AG08396 (cell line): Measurements from ENCODE around the gene EMX1.
A peak's percentile ranks its signal among the peaks of the same experiment; 100 is the strongest.

Experiments
- DNase-seq: peaks from one replicate; pipeline ENCODE4 v3.0.0; 2012; ENCODE audit warnings: low spot score, mixed read lengths

EMX1 gene

GRCh38 chr2:72925328-72925943, 8.1 kb downstream of the EMX1 start:
- DNase-seq, result no peak

GRCh38 chr2:72926368-72926767, 9.0 kb downstream of the EMX1 start:
- DNase-seq, result no peak

GRCh38 chr2:72926811-72927465, 9.6 kb downstream of the EMX1 start:
- DNase-seq, result no peak

GRCh38 chr2:72927619-72928550, 10.6 kb downstream of the EMX1 start:
- no peak for DNase-seq

- DNase-seq, result no peak
Observed at GRCh38 chr2:72929010-72929409, 11.7 kb downstream of the EMX1 start.

- DNase-seq, result peak; percentile 71
Observed at GRCh38 chr2:72931280-72931910, 14.1 kb downstream of the EMX1 start.

GRCh38 chr2:72932045-72932740, 14.9 kb downstream of the EMX1 start:
- DNase-seq, result peak; percentile 51

- no peak for DNase-seq
Observed at GRCh38 chr2:72932805-72933204, 15.5 kb downstream of the EMX1 start.

GRCh38 chr2:72933207-72933606, 15.9 kb downstream of the EMX1 start:
- no peak for DNase-seq

- DNase-seq, result no peak
Observed at GRCh38 chr2:72933646-72934151, 16.4 kb downstream of the EMX1 start.

GRCh38 chr2:72934683-72935610, 17.6 kb downstream of the EMX1 start:
- DNase-seq, result peak; percentile 32

GRCh38 chr2:72935611-72935957, 18.3 kb downstream of the EMX1 start:
- no peak for DNase-seq

- DNase-seq, result no peak
Observed at GRCh38 chr2:72936660-72937355, 19.5 kb downstream of the EMX1 start.

- DNase-seq, result no peak
Observed at GRCh38 chr2:72937356-72937669, 20.0 kb downstream of the EMX1 start.

GRCh38 chr2:72938455-72938854, 21.1 kb downstream of the EMX1 start:
- no peak for DNase-seq

- no peak for DNase-seq
Observed at GRCh38 chr2:72940361-72940760, 23.0 kb downstream of the EMX1 start.

- DNase-seq, result peak; percentile 61
Observed at GRCh38 chr2:72940786-72941185, 23.5 kb downstream of the EMX1 start.

GRCh38 chr2:72942293-72942692, 25.0 kb downstream of the EMX1 start:
- DNase-seq, result no peak

GRCh38 chr2:72942881-72943418, 25.6 kb downstream of the EMX1 start:
- DNase-seq, result no peak
